NCI-H510A (cell line): ENCODE results near the gene IMPA2.
"Not testable (repeated sequence)": the region's sequence is repeated elsewhere in the genome, so short reads cannot be mapped to it uniquely, and the experiment has no call there.

Experiments
- DNase-seq: peaks from one replicate; lab custom pipeline; 2025; lab: John Stamatoyannopoulos, UW

IMPA2 gene

DNA sequence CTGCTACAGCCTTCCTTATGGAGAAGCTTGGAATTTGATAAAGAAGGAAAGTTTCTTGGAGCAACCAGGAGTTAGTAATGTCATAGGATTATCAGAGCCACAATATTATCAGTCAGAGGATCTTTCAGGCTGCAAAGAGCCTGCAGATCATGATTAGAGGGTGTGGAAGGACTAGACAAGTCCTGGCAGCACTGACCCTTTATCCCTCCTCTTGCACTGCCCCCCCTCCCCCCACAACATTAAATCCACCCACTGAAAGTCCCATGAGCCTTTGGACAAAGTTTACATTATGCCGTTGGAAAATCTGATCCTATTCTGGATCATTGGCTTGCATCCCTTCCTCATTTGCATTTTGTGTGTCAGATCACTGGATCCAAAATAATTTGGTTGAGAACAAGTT lies 18.7 kb upstream of the IMPA2 start:
- no peak for DNase-seq

GRCh38 chr18:11963991-11964484 lies 17.3 kb upstream of the IMPA2 start:
- DNase-seq = no peak

- DNase-seq = no peak
Measured at GRCh38 chr18:11969904-11970835, 11.1 kb upstream of the IMPA2 start.

DNA sequence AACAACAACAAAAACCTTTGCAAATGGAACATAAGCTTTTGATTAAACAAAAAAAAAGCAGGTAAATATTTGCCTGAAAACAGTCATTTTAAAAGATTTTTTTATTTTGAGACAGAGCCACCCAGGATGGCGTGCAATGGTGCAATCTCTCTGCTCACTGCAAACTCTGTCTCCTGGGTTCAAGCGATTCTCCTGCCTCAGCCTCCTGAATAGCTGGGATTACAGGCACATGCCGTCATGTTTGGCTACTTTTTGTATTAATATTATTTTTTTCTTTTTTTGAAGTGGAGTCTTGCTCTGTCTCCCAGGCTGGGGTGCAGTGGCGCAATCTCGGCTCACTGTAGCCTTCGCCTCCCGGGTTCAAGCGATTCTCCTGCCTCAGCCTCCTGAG lies 10.5 kb upstream of the IMPA2 start:
- not testable (repeated sequence) for DNase-seq

- DNase-seq = no peak
Measured at GRCh38 chr18:11972371-11973174, 8.7 kb upstream of the IMPA2 start.

DNA sequence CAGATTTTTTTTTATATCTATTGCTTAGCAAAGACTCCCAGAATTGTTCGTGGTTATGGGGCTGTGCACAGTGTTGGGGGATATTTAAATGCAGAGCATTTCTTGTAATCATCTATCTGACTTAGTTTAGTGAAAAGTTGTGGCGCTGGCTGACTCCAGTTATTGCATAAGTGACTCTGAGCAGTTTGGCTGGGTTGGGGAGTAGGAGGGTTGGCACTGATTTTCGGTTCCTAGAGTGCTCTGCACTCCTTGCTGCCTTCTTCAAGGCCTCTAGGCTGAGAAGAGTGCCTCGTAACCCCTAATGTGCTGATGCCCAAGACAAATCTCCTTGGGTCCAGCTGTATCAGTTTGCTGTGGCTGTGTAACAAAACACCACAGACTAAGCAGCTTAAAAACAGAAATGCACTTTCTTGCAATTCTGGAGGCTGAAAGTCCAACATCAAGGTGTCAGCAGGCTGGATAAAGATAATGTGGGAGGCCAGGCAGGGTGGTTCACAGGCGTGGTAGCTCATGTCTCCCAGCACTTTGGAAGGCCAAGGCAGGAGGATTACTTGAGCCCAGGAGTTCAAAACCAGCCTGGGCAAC lies 6.5 kb upstream of the IMPA2 start:
- DNase-seq = no peak

DNA sequence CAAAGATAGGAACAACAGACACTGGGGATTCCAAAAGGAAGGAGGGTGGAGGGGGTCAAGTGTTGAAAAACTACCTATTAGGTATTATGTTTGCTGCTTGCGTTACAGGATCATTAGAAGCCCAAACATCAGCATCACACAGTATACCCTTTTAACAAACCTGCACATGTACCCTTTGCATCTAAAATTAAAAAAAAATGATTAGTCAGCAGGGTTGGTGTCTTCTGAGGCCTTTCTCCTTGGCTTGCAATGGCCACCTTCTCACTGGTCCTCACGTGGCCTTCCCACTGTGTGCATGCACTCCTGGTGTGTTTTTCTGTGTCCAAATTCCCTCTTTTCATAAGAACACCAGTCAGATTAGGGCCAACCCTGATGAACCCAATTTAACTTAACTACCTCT lies 5.6 kb upstream of the IMPA2 start:
- no peak for DNase-seq

DNA sequence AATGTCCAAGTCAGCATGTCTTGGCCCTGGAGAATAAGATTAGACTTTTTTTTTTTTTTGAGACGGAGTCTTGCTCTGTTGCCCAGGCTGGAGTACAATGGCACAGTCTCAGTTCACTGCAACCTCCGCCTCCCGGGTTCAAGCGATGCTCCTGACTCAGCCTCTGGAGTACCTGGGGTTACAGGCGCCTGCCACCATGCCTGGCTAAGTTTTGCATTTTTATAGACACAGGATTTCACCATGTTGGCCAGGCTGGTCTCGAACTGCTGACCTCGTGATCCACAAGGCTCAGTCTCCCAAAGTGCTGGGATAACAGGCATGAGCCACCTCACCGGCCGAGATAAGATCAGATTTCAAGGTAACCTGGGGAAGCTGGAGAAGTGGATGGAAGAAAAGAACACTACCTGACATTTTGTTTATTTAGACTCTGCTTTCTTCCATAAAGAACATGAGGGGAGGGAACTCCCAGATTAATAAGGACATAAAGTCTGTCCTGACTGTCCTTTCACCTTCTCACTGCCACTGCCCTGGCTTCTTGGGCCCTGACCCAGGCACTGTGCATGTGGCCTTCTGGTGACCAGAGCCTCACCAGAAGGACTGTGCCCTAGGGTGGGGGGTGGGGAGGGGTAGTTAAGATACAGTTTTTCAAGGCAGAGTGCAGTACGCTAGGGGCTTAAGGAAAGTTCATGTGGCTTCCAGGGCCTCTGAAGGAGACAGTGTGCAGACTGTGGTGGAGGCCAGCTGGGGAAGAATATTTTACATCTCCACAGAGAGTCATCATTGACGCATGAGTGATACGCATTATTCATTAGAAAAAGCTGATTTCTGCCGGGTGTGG lies 4.8 kb upstream of the IMPA2 start:
- DNase-seq = no peak

GRCh38 chr18:11977153-11977466 lies 4.2 kb upstream of the IMPA2 start:
- DNase-seq = no peak

- no peak for DNase-seq
Measured at GRCh38 chr18:11978956-11979355, 2.4 kb upstream of the IMPA2 start.

DNA sequence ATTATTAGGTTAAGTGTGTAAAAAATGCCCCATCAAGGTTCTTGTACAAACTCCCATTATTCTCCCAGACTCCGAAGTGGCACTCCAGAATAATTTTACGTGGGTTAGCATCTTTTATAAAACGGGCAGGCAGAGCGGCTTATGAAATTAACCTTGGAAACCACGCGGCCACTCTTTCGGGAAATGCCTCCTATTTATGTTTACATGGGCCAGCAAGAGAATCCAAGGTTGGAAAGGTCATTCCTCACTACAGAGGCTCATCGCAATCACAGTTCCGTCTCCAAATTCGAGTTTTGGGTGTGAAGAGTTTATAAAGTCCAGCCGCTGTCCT lies 1.2 kb upstream of the IMPA2 start:
- DNase-seq = no peak

DNA sequence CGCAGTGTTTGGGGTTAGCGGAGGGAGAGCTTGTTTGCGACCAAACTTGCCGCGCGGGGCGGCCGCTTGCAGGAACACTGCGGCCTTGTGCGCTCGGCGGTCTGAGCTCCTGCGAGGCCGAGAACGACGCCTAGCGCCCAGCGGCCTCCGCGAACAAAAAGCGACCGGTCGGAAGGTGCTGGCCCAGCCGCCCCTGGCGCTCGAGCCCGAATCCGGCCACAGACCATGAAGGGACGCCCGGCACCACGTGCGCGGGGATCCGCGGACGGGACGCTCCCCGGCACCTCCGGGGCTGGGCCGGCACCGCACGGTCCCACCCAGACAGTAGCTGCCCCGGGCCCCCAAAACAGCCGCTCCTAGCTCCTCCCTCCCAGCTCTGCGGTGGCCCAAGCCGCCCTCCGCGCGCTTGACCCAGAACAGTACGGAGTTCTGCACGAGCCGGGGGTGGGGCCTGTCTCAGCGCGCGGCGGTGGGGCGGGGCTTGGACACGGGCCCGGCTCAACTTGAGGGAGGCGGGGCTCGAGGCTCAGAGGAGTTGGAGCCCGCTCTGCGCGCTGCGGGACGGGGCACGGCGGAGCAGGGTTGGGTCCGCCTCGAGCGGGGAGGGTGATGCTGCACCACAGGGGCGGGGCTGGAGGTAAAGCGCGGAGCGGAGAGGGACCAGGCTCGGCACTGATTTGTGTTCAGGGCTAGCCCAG lies 664 bp upstream of the IMPA2 start:
- DNase-seq = peak; percentile 95

DNA sequence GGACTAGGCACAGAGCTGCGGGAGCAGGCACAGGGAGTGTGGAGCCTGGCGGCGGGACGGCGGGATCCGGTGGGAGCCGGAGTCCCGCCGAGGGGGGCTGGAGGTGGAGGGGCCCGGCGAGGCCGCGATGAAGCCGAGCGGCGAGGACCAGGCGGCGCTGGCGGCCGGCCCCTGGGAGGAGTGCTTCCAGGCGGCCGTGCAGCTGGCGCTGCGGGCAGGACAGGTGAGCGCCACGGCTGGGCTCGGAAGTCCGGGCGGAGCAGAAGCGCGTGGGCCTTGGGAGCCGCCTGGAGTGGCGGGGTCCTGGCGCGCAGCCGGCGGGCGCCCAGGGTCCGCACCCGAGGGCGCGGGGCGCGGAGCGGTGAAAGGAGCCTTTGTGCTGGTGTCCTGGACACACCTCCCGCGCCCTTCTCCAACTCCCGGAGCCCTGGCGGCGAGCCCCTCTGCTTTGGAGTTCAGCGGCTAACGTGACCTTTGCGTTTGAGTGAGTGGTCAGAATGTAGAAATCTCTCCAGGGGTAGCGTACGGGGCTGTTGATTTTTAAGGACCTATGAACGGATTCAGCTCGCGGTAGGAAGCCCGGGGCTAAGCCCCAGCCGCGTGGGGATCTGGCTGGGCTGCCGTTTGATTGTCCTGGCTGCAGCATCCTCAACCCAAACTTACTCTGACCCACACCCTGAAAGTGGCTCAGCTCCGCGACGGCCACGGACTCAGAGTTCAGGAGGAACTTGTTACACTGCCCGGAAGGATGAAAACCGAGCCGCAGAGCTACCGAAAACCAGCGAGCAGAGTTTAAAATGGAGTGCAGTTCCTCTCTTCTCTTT lies 448 bp downstream of the IMPA2 start:
- no peak for DNase-seq

- no peak for DNase-seq
Measured at GRCh38 chr18:11982981-11983380, 1.7 kb downstream of the IMPA2 start.

DNA sequence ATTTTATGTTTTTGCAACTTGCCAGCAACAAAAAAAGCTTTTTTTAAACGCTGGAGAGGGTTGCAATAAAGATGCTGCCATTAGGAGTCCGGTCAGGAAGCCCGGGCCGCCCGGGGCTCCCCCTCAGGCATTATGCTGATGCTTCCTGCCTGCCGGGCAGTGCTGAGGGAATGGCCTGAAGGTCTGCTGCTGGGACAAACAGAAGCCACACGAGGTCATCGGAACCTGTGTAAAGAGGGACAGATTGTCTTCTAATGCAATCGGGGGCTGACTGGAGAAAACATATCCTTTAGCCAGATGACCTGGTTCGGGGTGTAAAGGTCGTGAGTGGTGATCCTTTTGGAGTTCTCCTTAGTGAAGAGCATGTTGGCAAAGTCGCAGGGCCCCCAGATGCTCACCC lies 2.3 kb downstream of the IMPA2 start:
- no peak for DNase-seq

GRCh38 chr18:11984091-11984490 lies 2.8 kb downstream of the IMPA2 start:
- no peak for DNase-seq

- DNase-seq = no peak
Measured at GRCh38 chr18:11985586-11985985, 4.3 kb downstream of the IMPA2 start.

DNA sequence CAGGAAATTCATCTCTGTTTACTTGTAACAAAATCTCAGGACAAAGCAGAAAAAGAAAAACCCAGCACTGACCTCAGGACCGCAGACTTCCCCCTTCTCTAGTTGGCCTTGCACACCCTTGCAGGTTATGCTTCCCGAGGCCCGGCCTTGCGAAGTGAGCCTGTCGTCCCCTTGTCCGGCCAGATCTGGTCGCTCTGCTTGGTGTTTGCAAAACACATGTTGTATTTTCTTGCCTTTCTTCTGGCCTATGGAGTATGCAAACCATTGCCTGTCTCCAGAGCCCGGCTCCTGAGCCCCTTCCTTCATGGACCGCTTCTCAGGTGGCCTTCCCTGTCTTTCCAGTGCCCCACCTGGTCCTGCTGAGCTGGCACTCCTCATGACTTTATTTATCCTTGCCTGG lies 4.8 kb downstream of the IMPA2 start:
- DNase-seq = no peak

- no peak for DNase-seq
Measured at GRCh38 chr18:11987527-11987926, 6.2 kb downstream of the IMPA2 start.

- DNase-seq = no peak
Measured at GRCh38 chr18:11989174-11989573, 7.9 kb downstream of the IMPA2 start.
